HepG2 (cell line): ENCODE results near the gene SEMA3F.

Source experiments
- DRAP1 ChIP-seq: IDR thresholded peaks from 2 replicates; pipeline ENCODE4 v1.6.1; 2016; ENCODE audit warnings: missing genetic modification reagents, missing compliant biosample characterization
- TF ChIP-seq, protein P1 (sequence below): sonication (generic); formaldehyde crosslinking; IDR thresholded peaks from 2 replicates; pipeline ENCODE4 v1.5.0; 2020; ENCODE audit warnings: mild to moderate bottlenecking, missing genetic modification reagents, moderate library complexity

GRCh38 chr3:50128001-50128400, 27.1 kb upstream of the SEMA3F start:
- TF ChIP-seq DRAP1 (CRISPR knock-in tag): no peak
- TF ChIP-seq, protein P1, sequence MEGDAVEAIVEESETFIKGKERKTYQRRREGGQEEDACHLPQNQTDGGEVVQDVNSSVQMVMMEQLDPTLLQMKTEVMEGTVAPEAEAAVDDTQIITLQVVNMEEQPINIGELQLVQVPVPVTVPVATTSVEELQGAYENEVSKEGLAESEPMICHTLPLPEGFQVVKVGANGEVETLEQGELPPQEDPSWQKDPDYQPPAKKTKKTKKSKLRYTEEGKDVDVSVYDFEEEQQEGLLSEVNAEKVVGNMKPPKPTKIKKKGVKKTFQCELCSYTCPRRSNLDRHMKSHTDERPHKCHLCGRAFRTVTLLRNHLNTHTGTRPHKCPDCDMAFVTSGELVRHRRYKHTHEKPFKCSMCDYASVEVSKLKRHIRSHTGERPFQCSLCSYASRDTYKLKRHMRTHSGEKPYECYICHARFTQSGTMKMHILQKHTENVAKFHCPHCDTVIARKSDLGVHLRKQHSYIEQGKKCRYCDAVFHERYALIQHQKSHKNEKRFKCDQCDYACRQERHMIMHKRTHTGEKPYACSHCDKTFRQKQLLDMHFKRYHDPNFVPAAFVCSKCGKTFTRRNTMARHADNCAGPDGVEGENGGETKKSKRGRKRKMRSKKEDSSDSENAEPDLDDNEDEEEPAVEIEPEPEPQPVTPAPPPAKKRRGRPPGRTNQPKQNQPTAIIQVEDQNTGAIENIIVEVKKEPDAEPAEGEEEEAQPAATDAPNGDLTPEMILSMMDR (CRISPR knock-in tag): no peak
